Endodermal cell (in vitro differentiated cells): ENCODE data around the gene TBX5. TPM values are rescaled to one million over a fixed set of nuclear protein-coding genes. Genes with fewer than 3 reads are reported as not detected.

Source experiments
- DNase-seq: peaks from one replicate; pipeline ENCODE4 v3.0.0-alpha.2; 2017
- H3K27ac ChIP-seq: 2 replicates; pipeline ENCODE4 v1.5.1; 2013; ENCODE audit warnings: mild to moderate bottlenecking, low read depth, low read length, moderate library complexity
- H3K27me3 ChIP-seq: 2 replicates; pipeline ENCODE4 v1.6.1; 2013; ENCODE audit warnings: mild to moderate bottlenecking, low read length, moderate library complexity; ENCODE audit not compliant: insufficient read depth, control insufficient read depth, poor library complexity, severe bottlenecking
- H3K36me3 ChIP-seq: 2 replicates; pipeline ENCODE4 v1.7.0; 2013; ENCODE audit warnings: mild to moderate bottlenecking, low read length, moderate library complexity; ENCODE audit not compliant: control insufficient read depth, insufficient read depth
- H3K4me1 ChIP-seq: one replicate; pipeline ENCODE4 v1.7.0; 2013; ENCODE audit warnings: low read length; ENCODE audit not compliant: control insufficient read depth, insufficient read depth
- H3K4me3 ChIP-seq: 2 replicates; pipeline ENCODE4 v1.5.1; 2013; ENCODE audit warnings: mild to moderate bottlenecking, low read length, moderate library complexity
- H3K9ac ChIP-seq: 2 replicates; pipeline ENCODE4 v1.6.1; 2013; ENCODE audit warnings: mild to moderate bottlenecking, low read length, moderate library complexity; ENCODE audit not compliant: poor library complexity, severe bottlenecking; ENCODE audit errors: extremely low read depth
- H3K9me3 ChIP-seq: 2 replicates; pipeline ENCODE4 v1.6.1; 2013; ENCODE audit warnings: mild to moderate bottlenecking, low read length, moderate library complexity; ENCODE audit not compliant: control insufficient read depth
- H3K27ac Mint-ChIP-seq: 2 replicates; pipeline ENCODE4 v1.8.0; 2020; ENCODE audit warnings: mixed read lengths
- H3K27me3 Mint-ChIP-seq: 2 replicates; pipeline ENCODE4 v1.8.0; 2021; ENCODE audit warnings: mild to moderate bottlenecking, mixed read lengths; ENCODE audit not compliant: insufficient read depth
- H3K36me3 Mint-ChIP-seq: 2 replicates; pipeline ENCODE4 v1.8.0; 2020; ENCODE audit warnings: low read depth, mixed read lengths
- H3K4me1 Mint-ChIP-seq: 2 replicates; pipeline ENCODE4 v1.8.0; 2020; ENCODE audit warnings: mixed read lengths
- H3K4me3 Mint-ChIP-seq: 2 replicates; pipeline ENCODE4 v1.8.0; 2020; ENCODE audit warnings: mild to moderate bottlenecking, moderate library complexity, mixed read lengths
- H3K9me3 Mint-ChIP-seq: 2 replicates; pipeline ENCODE4 v1.8.0; 2020; ENCODE audit warnings: mild to moderate bottlenecking, mixed read lengths
- CTCF ChIP-seq: fragments of 200-600 bp; sonication (generic); conservative IDR thresholded peaks from 2 replicates; pipeline ENCODE4 v1.5.0; 2021; ENCODE audit warnings: antibody characterized with exemption, mild to moderate bottlenecking
- WGBS, 2 experiments: methylation state at CpG; one replicate each; pipeline versions ENCODE4 v1.1.5 to v1.1.7; 2013; ENCODE audit warnings: missing lambda C conversion rate in 2 of 2, mixed read lengths in 1 of 2; ENCODE audit not compliant: insufficient coverage in 1 of 2, insufficient read length in 1 of 2; 5-methylcytosine and 5-hydroxymethylcytosine counted together
- total RNA-seq, 2 donors: library from RNA; stranded (reverse); fragmentation: NEBNext Ultra II Directional in 1 of 2; extraction: Animal tissue kit (Norgen Biotek cat#: 25700) in 1 of 2; gene quantifications; 2 replicates in 1 of 2; 3 replicates in 1 of 2; pipeline ENCODE4 v1.2.1, GENCODE V29; 2021

Gene TBX5
- total RNA-seq, 2 donors from 2014 or later = not detected

- Histone ChIP-seq H3K4me1 (no peaks in the 10 kb centered on the region), H3K9ac (no peak overlapping the region), H3K27me3 (peaks cover 100% of the 10 kb centered on the region), H3K4me3 (no peak overlapping the region), H3K9me3 (no peaks in the 10 kb centered on the region), H3K36me3 (no peaks in the 10 kb centered on the region), H3K27ac (no peak overlapping the region)
- peaks cover 100% of the 10 kb centered on the region for H3K27me3 Mint-ChIP-seq
- TF ChIP-seq CTCF = no peak
- no peaks in the 10 kb centered on the region for H3K36me3 Mint-ChIP-seq
- no peak overlapping the region for H3K27ac Mint-ChIP-seq
- H3K4me3 Mint-ChIP-seq = no peak overlapping the region
- no peaks in the 10 kb centered on the region for H3K9me3 Mint-ChIP-seq
- WGBS, 2 experiments = 6 to 15% methylated on average over 4 to 20 of the region's 20 CpGs
- H3K4me1 Mint-ChIP-seq = peaks cover 12% of the 10 kb centered on the region
- DNase-seq = peak; percentile 70
Observed at GRCh38 chr12:114412825-114413749, 7.1 kb upstream of the TBX5 start.

- Histone ChIP-seq H3K9ac (no peak overlapping the region), H3K4me1 (no peaks in the 10 kb centered on the region), H3K27me3 (peaks cover 100% of the 10 kb centered on the region), H3K4me3 (no peak overlapping the region), H3K27ac (no peak overlapping the region), H3K9me3 (no peaks in the 10 kb centered on the region), H3K36me3 (no peaks in the 10 kb centered on the region)
- TF ChIP-seq CTCF = no peak
- Mint-ChIP-seq H3K9me3 (no peaks in the 10 kb centered on the region), H3K4me1 (peaks cover 12% of the 10 kb centered on the region), H3K36me3 (no peaks in the 10 kb centered on the region), H3K27ac (no peak overlapping the region), H3K4me3 (no peak overlapping the region), H3K27me3 (peaks cover 100% of the 10 kb centered on the region)
- WGBS, 2 experiments = 9 to 10% methylated on average over 4 to 7 of the region's 7 CpGs
- peak; percentile 72 for DNase-seq
Observed at GRCh38 chr12:114412307-114412706, 6.4 kb upstream of the TBX5 start.

GRCh38 chr12:114411071-114411837, 5.3 kb upstream of the TBX5 start:
- Histone ChIP-seq H3K4me1 (no peaks in the 10 kb centered on the region), H3K27ac (no peak overlapping the region), H3K36me3 (no peaks in the 10 kb centered on the region), H3K4me3 (no peak overlapping the region), H3K9ac (no peak overlapping the region), H3K9me3 (no peaks in the 10 kb centered on the region), H3K27me3 (peaks cover 100% of the 10 kb centered on the region)
- DNase-seq = no peak
- peaks cover 100% of the 10 kb centered on the region for H3K27me3 Mint-ChIP-seq
- no peak overlapping the region for H3K27ac Mint-ChIP-seq
- no peak for TF ChIP-seq CTCF
- no peaks in the 10 kb centered on the region for H3K36me3 Mint-ChIP-seq
- H3K4me3 Mint-ChIP-seq = no peak overlapping the region
- no peaks in the 10 kb centered on the region for H3K9me3 Mint-ChIP-seq
- H3K4me1 Mint-ChIP-seq = peaks cover 12% of the 10 kb centered on the region
- 9 to 18% methylated on average over 11 to 14 of the region's 14 CpGs for WGBS, 2 experiments
